ENCODE results near the gene PRLHR. TPM values are rescaled to one million over a fixed set of nuclear protein-coding genes. Genes with fewer than 3 reads are reported as not detected.

Gene PRLHR
- polyA plus RNA-seq, 1 of the 3 experiments (the other 2 are of a cell fraction) = not detected

GRCh38 chr10:118624747-118625146, 29.3 kb upstream of the PRLHR start:
- POLR2A ChIA-PET = no interaction called here

More at GRCh38 chr10:118624747-118625146, 29.3 kb upstream of the PRLHR start:
- H3F3A ChIP-seq (replicated peaks; ENCODE audit: insufficient read depth) = no peaks in the 10 kb centered on the region
- H3K4me2 ChIP-seq = no peak overlapping the region
- H3K9ac ChIP-seq = no peak overlapping the region
- WGBS (ENCODE audit: low lambda C conversion rate) = 19% methylated on average over 5 of the region's 5 CpGs
- peaks cover 4 to 16% of the 10 kb centered on the region in 2 experiments; a peak in 2 of 4 replicates for H3K4me1 ChIP-seq (ENCODE audit: control insufficient read depth in 1 of 2, insufficient read depth in 2 of 2, low read depth in 1 of 2, low read length in 1 of 2)
- no peak overlapping the region for H3K27ac ChIP-seq (ENCODE audit: low read depth in 2 of 2, low read length in 1 of 2)
- CTCF ChIA-PET = no interaction called here
- no peaks in the 10 kb centered on the region for H3K9me3 ChIP-seq
- TF ChIP-seq FOXM1 (IDR thresholded peaks at IDR 0.05; ENCODE audit: low read depth) = no peak
- TF ChIP-seq, protein P1, sequence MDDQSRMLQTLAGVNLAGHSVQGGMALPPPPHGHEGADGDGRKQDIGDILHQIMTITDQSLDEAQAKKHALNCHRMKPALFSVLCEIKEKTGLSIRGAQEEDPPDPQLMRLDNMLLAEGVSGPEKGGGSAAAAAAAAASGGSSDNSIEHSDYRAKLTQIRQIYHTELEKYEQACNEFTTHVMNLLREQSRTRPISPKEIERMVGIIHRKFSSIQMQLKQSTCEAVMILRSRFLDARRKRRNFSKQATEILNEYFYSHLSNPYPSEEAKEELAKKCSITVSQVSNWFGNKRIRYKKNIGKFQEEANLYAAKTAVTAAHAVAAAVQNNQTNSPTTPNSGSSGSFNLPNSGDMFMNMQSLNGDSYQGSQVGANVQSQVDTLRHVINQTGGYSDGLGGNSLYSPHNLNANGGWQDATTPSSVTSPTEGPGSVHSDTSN (IDR thresholded peaks at IDR 0.05) = no peak
- no peak for TF ChIP-seq FOSL2 (IDR thresholded peaks at IDR 0.05; ENCODE audit: borderline replicate concordance, low read depth)
- no peak for TF ChIP-seq TCF12 (IDR thresholded peaks at IDR 0.05)
- TF ChIP-seq, protein P2, sequence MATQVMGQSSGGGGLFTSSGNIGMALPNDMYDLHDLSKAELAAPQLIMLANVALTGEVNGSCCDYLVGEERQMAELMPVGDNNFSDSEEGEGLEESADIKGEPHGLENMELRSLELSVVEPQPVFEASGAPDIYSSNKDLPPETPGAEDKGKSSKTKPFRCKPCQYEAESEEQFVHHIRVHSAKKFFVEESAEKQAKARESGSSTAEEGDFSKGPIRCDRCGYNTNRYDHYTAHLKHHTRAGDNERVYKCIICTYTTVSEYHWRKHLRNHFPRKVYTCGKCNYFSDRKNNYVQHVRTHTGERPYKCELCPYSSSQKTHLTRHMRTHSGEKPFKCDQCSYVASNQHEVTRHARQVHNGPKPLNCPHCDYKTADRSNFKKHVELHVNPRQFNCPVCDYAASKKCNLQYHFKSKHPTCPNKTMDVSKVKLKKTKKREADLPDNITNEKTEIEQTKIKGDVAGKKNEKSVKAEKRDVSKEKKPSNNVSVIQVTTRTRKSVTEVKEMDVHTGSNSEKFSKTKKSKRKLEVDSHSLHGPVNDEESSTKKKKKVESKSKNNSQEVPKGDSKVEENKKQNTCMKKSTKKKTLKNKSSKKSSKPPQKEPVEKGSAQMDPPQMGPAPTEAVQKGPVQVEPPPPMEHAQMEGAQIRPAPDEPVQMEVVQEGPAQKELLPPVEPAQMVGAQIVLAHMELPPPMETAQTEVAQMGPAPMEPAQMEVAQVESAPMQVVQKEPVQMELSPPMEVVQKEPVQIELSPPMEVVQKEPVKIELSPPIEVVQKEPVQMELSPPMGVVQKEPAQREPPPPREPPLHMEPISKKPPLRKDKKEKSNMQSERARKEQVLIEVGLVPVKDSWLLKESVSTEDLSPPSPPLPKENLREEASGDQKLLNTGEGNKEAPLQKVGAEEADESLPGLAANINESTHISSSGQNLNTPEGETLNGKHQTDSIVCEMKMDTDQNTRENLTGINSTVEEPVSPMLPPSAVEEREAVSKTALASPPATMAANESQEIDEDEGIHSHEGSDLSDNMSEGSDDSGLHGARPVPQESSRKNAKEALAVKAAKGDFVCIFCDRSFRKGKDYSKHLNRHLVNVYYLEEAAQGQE (IDR thresholded peaks at IDR 0.05; ENCODE audit: low read depth, low read length) = no peak
- no peak for TF ChIP-seq GABPA (IDR thresholded peaks at IDR 0.05; ENCODE audit: low read depth)
- no peak for TF ChIP-seq MEF2A (IDR thresholded peaks at IDR 0.05; ENCODE audit: borderline replicate concordance, low read depth)
- TF ChIP-seq, protein P3, sequence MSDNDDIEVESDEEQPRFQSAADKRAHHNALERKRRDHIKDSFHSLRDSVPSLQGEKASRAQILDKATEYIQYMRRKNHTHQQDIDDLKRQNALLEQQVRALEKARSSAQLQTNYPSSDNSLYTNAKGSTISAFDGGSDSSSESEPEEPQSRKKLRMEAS (IDR thresholded peaks at IDR 0.05; ENCODE audit: low read depth) = no peak
- no peak for TF ChIP-seq NRF1 (IDR thresholded peaks at IDR 0.05; ENCODE audit: low read depth, low read length)
- no peak for TF ChIP-seq ELF1 (IDR thresholded peaks at IDR 0.05)
- TF ChIP-seq TAF1 (IDR thresholded peaks at IDR 0.05; ENCODE audit: borderline replicate concordance, low read depth, low read length) = no peak
- TF ChIP-seq EZH2phosphoT487 (IDR thresholded peaks at IDR 0.05; ENCODE audit: borderline replicate concordance, low read depth) = no peak
- TF ChIP-seq RXRA (IDR thresholded peaks at IDR 0.05; ENCODE audit: borderline replicate concordance, low read depth) = no peak
- TF ChIP-seq, protein P4, sequence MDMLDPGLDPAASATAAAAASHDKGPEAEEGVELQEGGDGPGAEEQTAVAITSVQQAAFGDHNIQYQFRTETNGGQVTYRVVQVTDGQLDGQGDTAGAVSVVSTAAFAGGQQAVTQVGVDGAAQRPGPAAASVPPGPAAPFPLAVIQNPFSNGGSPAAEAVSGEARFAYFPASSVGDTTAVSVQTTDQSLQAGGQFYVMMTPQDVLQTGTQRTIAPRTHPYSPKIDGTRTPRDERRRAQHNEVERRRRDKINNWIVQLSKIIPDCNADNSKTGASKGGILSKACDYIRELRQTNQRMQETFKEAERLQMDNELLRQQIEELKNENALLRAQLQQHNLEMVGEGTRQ (IDR thresholded peaks at IDR 0.05; ENCODE audit: borderline replicate concordance, low read depth, low read length) = no peak
- TF ChIP-seq USF1 (IDR thresholded peaks at IDR 0.05; ENCODE audit: borderline replicate concordance, low read depth) = no peak
- no peaks in the 10 kb centered on the region for H3K79me2 ChIP-seq (ENCODE audit: insufficient read depth)
- no peaks in the 10 kb centered on the region; the same call in 1 of the 2 replicates for H3K27me3 ChIP-seq (ENCODE audit: insufficient read depth)
- no peak overlapping the region for H3K4me3 ChIP-seq (ENCODE audit: low read depth in 2 of 2, low read length in 1 of 2)
- H3K9me2 ChIP-seq = no peaks in the 10 kb centered on the region
- H4K20me1 ChIP-seq (ENCODE audit: insufficient read depth) = no peaks in the 10 kb centered on the region
- DNase-seq = no peak
- no peak overlapping the region for H2AFZ ChIP-seq (ENCODE audit: low read depth)
- no peaks in the 10 kb centered on the region for H3K36me3 ChIP-seq (replicated peaks in 1 of 2; ENCODE audit: control insufficient read depth in 1 of 2, insufficient read depth in 2 of 2, low read length in 1 of 2)
